ENCODE results near the gene TMEM87B. TPM values are rescaled to one million over a fixed set of nuclear protein-coding genes. Genes with fewer than 3 reads are reported as not detected.

TMEM87B gene
- polyA plus RNA-seq, 3 donors: 18.2 to 22.8 (median 19.9) TPM

GRCh38 chr2:112163541-112163981 is 108.5 kb downstream of the TMEM87B start:
- DNase-seq: no peak

DNA sequence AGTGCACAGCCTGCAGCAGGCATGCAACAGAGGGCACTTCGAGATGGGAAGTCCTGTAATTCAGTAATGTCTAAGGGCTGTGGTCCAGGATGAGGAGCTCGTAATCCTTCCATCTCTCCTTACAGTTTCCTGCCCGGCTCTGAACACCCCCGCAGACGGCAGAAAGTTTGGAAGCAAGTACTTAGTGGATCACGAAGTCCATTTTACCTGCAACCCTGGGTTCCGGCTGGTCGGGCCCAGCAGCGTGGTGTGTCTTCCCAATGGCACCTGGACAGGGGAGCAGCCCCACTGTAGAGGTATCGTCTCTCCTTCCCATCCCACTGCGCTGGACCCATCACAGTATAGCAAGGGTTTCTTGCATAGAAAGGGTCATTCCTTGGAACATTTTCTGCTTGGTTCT is 109.8 kb downstream of the TMEM87B start:
- no peak for DNase-seq

GRCh38 chr2:112165296-112165695 is 110.2 kb downstream of the TMEM87B start:
- DNase-seq: no peak

- DNase-seq: no peak
These were observed 111.9 kb downstream of the TMEM87B start for GRCh38 chr2:112166806-112167499.

DNA sequence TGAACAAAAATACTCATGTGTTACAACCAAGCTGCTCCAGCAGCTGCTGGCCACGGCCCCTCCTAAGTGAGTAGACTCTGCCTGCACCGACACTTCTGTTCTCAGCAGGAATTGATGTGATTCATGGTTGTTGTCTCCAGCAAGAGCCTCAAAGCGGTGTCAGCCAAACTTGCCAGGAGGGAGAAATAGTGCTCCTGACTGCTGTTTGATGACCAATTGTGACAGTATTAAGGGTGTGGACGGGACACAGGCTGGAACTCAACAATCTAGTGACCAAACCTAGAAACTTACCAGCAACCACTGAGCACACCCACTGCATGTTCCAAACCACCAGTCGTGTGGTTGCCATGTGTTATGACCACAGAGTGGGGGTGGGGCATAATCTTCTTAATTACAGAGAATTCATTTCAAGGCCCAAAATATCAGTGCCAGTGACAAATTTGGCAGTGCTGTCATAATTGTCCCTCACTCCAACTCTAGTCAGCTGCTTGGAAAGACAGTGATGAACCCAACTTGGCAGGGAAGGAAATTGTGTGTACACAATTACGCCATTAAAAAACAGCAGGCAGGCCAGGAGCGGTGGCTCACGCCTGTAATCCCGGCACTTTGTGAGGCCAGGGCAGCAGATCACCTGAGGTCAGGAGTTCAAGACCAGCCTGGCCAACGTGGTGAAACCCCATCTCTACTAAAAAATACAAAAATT is 113.5 kb downstream of the TMEM87B start:
- no peak for DNase-seq

Other genes with a start within 250 kb of the TMEM87B start
- 10 to 100 TPM; 31.6 to 37.7 (median 34.6) TPM for gene ANAPC1, start 171.1 kb upstream of the TMEM87B start, polyA plus RNA-seq (ENCODE audit: insufficient read length in 3 of 3)
- 10 to 100 TPM; 18.3 to 24.4 (median 19.9) TPM for gene MERTK, start 156.7 kb upstream of the TMEM87B start, polyA plus RNA-seq (ENCODE audit: insufficient read length in 3 of 3)
- 10 to 100 TPM; 12.0 to 13.2 (median 12.1) TPM for gene FBLN7, start 83.1 kb downstream of the TMEM87B start, polyA plus RNA-seq (ENCODE audit: insufficient read length in 3 of 3)
- 10 to 100 TPM; 17.2 to 26.1 (median 25.1) TPM for gene ZC3H8, start 199.8 kb downstream of the TMEM87B start, polyA plus RNA-seq (ENCODE audit: insufficient read length in 3 of 3)
- gene ZC3H6, start 220.3 kb downstream of the TMEM87B start, polyA plus RNA-seq (ENCODE audit: insufficient read length in 3 of 3): 10 to 100 TPM in 1 of 3 donors, 1 to 10 TPM in 2; 6.9 to 10.6 (median 8.8) TPM